ENCODE measurements around the gene PHACTR4.
A peak's percentile ranks its signal among the peaks of the same experiment; 100 is the strongest.
"Not testable (repeated sequence)": the region's sequence is repeated elsewhere in the genome, so short reads cannot be mapped to it uniquely, and the experiment has no call there.

The PHACTR4 gene

DNA sequence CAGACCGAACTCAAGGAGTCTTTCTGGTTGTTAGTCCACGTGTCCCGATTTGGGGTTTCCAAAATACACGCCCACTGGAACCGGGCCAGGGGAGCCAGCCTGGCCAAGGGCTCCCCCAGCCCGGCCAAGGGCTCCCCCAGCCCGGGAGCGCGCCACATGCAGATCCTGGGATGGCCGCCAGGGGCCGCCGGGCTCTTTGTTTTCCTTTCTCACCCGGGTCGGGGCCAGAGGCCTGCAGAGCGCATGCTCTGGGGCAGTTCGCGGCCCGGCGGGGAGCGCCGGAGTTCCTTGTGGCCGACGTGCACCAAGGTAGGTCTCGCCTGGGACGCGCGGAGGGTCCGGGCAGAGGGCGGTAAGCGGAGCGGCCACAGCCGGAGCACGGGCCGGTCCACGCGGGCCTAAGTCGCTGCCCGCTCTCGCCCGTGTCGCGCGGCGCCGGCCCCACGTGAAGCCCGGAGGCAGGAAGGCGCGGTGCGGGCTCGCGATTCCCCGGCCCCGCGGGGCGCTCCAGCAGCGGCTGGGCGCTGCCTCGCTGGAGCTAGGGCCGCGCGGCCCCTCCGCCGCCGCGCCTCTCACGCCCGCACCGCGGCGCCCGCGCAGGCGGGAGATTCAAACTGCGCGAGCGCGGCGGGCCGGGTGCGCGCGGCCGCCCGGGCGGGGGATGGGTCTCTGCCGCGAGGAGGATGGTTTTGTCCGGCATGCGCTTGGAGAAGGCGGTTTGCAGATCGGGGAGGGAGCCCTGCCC is 148.6 kb downstream of the PHACTR4 start:
- DNase-seq = peak; percentile 89 to 92
- Histone ChIP-seq H3K36me3 (peaks cover 12 to 27% (median 25%) of the 10 kb centered on the region in 3 donors), H3K4me3 (peak overlapping the region; percentile 60 to 70), H3K27me3 (no peaks in the 10 kb centered on the region), H3K27ac (peak overlapping the region; percentile 58 to 62), H3K4me1 (peaks cover 0 to 18% (median 15%) of the 10 kb centered on the region in 4 donors), H3K9me3 (no peaks in the 10 kb centered on the region)
- TF ChIP-seq, protein P1, sequence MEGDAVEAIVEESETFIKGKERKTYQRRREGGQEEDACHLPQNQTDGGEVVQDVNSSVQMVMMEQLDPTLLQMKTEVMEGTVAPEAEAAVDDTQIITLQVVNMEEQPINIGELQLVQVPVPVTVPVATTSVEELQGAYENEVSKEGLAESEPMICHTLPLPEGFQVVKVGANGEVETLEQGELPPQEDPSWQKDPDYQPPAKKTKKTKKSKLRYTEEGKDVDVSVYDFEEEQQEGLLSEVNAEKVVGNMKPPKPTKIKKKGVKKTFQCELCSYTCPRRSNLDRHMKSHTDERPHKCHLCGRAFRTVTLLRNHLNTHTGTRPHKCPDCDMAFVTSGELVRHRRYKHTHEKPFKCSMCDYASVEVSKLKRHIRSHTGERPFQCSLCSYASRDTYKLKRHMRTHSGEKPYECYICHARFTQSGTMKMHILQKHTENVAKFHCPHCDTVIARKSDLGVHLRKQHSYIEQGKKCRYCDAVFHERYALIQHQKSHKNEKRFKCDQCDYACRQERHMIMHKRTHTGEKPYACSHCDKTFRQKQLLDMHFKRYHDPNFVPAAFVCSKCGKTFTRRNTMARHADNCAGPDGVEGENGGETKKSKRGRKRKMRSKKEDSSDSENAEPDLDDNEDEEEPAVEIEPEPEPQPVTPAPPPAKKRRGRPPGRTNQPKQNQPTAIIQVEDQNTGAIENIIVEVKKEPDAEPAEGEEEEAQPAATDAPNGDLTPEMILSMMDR (IDR thresholded peaks at IDR 0.05) = peak; percentile 98 to 99
- intact Hi-C loops (cut with DNase I; ENCODE audit: low total_unique reads) = loop anchor here (5.0 kb wide), 1 partner anchor 34 kb away; the partner anchor contains the start of gene TRNAU1AP

DNA sequence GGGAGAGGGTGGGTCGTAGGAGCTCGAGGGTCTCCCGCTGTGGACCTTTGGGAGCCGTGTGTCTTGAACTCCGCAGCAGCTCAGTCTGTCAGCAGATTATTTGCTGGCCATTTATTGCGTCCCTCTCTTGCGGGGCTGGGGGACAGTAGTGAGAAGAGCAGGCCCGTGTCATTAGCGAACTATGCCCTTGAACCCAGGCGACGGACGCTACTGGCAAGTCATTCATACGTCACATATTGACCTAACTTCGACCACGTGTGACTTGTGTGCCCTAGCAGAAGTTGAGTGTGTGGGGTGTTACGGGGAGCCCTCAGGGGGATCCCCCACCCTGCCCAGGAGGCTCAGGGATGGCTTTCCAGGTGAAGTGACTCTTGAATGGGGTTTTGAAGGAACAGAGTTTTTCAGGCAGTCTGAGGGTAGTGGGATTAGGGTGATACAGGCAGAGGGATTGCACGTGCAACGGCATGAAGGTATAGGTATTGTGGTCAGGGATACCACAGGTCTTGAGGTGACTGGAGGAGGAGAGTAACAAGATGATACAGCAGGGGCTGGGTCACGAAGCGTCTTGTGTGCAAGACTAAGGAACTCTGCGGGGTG is 149.3 kb downstream of the PHACTR4 start:
- H3K4me3 ChIP-seq = peak overlapping the region; percentile 60 to 70
- intact Hi-C loops (cut with DNase I; ENCODE audit: low total_unique reads) = loop anchor here (5.0 kb wide), 1 partner anchor 33 kb away; the partner anchor contains the start of gene TRNAU1AP
- TF ChIP-seq, protein P1 (IDR thresholded peaks at IDR 0.05) = no peak
- peaks cover 5 to 20% (median 19%) of the 10 kb centered on the region in 3 donors for H3K36me3 ChIP-seq
- H3K27me3 ChIP-seq = no peaks in the 10 kb centered on the region
- DNase-seq = no peak
- H3K27ac ChIP-seq = peak overlapping the region; percentile 58 to 62
- no peaks in the 10 kb centered on the region for H3K9me3 ChIP-seq
- peaks cover 0 to 18% (median 14%) of the 10 kb centered on the region in 4 donors for H3K4me1 ChIP-seq

- intact Hi-C loops (cut with DNase I; ENCODE audit: low total_unique reads) = loop anchor here (2.0 to 5.0 kb wide), 2 partner anchors 32 to 81 kb away; partner anchors contain the start of gene TRNAU1AP
- peaks cover 0 to 8% (median 6%) of the 10 kb centered on the region in 3 donors for H3K36me3 ChIP-seq
- TF ChIP-seq, protein P1 (IDR thresholded peaks at IDR 0.05) = no peak
- no peaks in the 10 kb centered on the region for H3K9me3 ChIP-seq
- no peak for DNase-seq
- H3K27me3 ChIP-seq = no peaks in the 10 kb centered on the region
- peaks cover 0 to 18% (median 14%) of the 10 kb centered on the region in 4 donors for H3K4me1 ChIP-seq
- H3K4me3 ChIP-seq = no peak overlapping the region
- H3K27ac ChIP-seq = no peak overlapping the region
These were observed 150.6 kb downstream of the PHACTR4 start for GRCh38 chr1:28519946-28520725.

DNA sequence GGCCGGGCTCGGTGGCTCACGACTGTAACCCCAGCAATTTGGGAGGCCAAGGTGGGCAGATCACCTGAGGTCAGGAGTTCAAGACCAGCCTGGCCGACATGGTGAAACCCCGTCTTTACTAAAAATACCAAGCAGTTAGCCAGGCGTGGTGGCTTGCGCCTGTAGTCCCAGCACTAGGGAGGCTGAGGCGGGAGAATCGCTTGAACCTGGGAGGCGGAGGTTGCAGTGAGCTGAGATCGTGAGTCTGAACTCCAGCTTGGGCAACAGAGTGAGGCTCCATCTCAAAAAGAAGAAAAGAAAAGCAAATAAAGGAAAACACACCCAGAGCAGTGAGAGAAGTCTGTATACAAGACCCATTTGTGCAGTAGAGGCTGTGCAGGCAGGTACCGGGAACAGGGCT is 151.3 kb downstream of the PHACTR4 start:
- not testable (repeated sequence) for H3K27ac ChIP-seq, H3K9me3 ChIP-seq, DNase-seq, H3K27me3 ChIP-seq, H3K36me3 ChIP-seq, H3K4me3 ChIP-seq
- intact Hi-C loops (cut with DNase I; ENCODE audit: low total_unique reads) = loop anchor here (2.0 kb wide), 1 partner anchor 80 kb away; no protein-coding TSS in a partner anchor
- H3K4me1 ChIP-seq = peaks cover 0 to 18% (median 14%) of the 10 kb centered on the region in 4 donors

- TF ChIP-seq, protein P1 (IDR thresholded peaks at IDR 0.05) = no peak
- Histone ChIP-seq H3K4me1 (peaks cover 0 to 18% (median 14%) of the 10 kb centered on the region in 4 donors), H3K27ac (no peak overlapping the region), H3K9me3 (no peaks in the 10 kb centered on the region), H3K27me3 (no peaks in the 10 kb centered on the region), H3K36me3 (no peaks in the 10 kb centered on the region), H3K4me3 (no peak overlapping the region)
- no peak for DNase-seq
- intact Hi-C loops (cut with DNase I; ENCODE audit: low total_unique reads) = loop anchor here (2.0 kb wide), 1 partner anchor 79 kb away; no protein-coding TSS in a partner anchor
These were observed 152.1 kb downstream of the PHACTR4 start for GRCh38 chr1:28521502-28522164.

DNA sequence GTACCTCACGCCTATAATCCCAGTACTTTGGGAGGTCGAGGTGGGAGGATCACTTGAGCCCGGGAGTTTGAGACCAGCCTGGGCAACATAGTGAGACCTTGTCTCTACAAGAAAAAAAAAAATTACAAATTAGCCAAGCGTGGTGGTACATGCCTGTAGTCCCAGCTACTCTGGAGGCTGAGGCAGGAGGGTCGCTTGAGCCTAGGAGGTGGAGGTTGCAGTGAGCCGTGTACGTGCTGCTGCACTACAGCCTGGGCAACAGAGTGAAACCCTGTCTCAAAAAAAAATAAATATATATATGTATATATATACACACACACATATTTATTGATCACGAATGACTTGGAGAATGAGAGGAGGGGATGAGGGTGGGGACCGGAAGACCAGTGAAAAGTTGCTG is 153.0 kb downstream of the PHACTR4 start:
- H3K27me3 ChIP-seq; DNase-seq; H3K27ac ChIP-seq; H3K36me3 ChIP-seq; intact Hi-C loops (cut with DNase I; ENCODE audit: low total_unique reads); H3K4me3 ChIP-seq; H3K9me3 ChIP-seq: not testable (repeated sequence)
- H3K4me1 ChIP-seq = peaks cover 0 to 13% (median 12%) of the 10 kb centered on the region in 4 donors

DNA sequence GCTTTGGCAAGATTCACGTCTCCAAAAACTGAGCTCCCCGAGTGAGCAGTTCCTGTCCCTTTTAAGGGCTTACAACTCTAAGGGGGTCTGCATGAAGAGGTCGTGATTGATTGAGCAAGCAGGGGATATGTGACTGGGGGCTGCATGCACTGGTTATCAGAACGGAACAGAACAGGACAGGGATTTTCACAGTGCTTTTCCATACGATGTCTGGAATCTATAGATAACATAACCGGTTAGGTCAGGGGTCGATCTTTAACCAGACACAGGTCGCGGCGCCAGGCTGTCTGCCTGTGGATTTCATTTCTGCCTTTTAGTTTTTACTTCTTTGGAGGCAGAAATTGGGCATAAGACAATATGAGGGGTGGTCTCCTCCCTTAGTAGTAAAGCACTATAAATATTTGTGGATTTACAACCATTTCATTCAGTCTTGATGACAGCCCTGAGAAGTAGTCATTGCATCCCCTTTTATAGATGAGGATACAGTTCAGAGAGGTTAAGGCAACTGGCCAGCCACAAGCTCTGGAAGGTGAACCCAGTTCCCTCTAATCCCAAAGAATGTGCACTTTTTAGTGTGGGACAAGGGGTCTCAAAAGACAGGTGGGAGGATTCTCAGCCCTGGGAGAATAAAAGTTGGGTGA is 155.6 kb downstream of the PHACTR4 start:
- H3K4me1 ChIP-seq; H3K27ac ChIP-seq; intact Hi-C loops (cut with DNase I; ENCODE audit: low total_unique reads); DNase-seq; H3K27me3 ChIP-seq; H3K4me3 ChIP-seq; H3K36me3 ChIP-seq; H3K9me3 ChIP-seq: not testable (repeated sequence)

Data from tibial artery (tissue), 4 donors.